KBM-7 (cell line): ENCODE results near the gene TPBGL.
A peak's percentile ranks its signal among the peaks of the same experiment; 100 is the strongest.
"Not testable (repeated sequence)": the region's sequence is repeated elsewhere in the genome, so short reads cannot be mapped to it uniquely, and the experiment has no call there.

Experiments used
- DNase-seq: peaks from one replicate; pipeline ENCODE4 v3.0.0-alpha.2; 2015
- in situ Hi-C: fragments of 300-500 bp; cut with MboI; formaldehyde crosslinking; loops from 2 replicates; pipeline ENCODE4 v1.14.3; 2020; ENCODE audit warnings: low sequenced_read_pairs, low pct_unique_long_range_greater_than_20kb, mixed read lengths

Gene TPBGL

GRCh38 chr11:75267171-75267970, 26.8 kb downstream of the TPBGL start:
- DNase-seq = no peak
- in situ Hi-C loops = no loop called here

- DNase-seq = no peak
- in situ Hi-C loops = no loop called here
These were observed 28.2 kb downstream of the TPBGL start for GRCh38 chr11:75268626-75269366.

GRCh38 chr11:75269367-75269660, 28.7 kb downstream of the TPBGL start:
- in situ Hi-C loops = no loop called here
- no peak for DNase-seq

- DNase-seq = no peak
- in situ Hi-C loops = loop anchor here (10.0 kb wide), 1 partner anchor 125 kb away; the partner anchor contains the start of gene RPS3
These were observed 29.3 kb downstream of the TPBGL start for GRCh38 chr11:75269896-75270295.

GRCh38 chr11:75270896-75271418, 30.4 kb downstream of the TPBGL start:
- no peak for DNase-seq
- in situ Hi-C loops = loop anchor here (10.0 kb wide), 1 partner anchor 124 kb away; the partner anchor contains the start of gene RPS3

GRCh38 chr11:75271730-75272129, 31.2 kb downstream of the TPBGL start:
- in situ Hi-C loops = loop anchor here (10.0 kb wide), 1 partner anchor 123 kb away; the partner anchor contains the start of gene RPS3
- DNase-seq = no peak

- DNase-seq = no peak
- in situ Hi-C loops = loop anchor here (10.0 kb wide), 1 partner anchor 122 kb away; the partner anchor contains the start of gene RPS3
These were observed 31.8 kb downstream of the TPBGL start for GRCh38 chr11:75272391-75272790.

GRCh38 chr11:75272821-75273301, 32.3 kb downstream of the TPBGL start:
- in situ Hi-C loops = loop anchor here (10.0 kb wide), 1 partner anchor 122 kb away; the partner anchor contains the start of gene RPS3
- no peak for DNase-seq

GRCh38 chr11:75273411-75274391, 33.1 kb downstream of the TPBGL start:
- no peak for DNase-seq
- in situ Hi-C loops = loop anchor here (10.0 kb wide), 1 partner anchor 121 kb away; the partner anchor contains the start of gene RPS3

GRCh38 chr11:75274716-75275115, 34.1 kb downstream of the TPBGL start:
- not testable (repeated sequence) for DNase-seq
- in situ Hi-C loops = loop anchor here (10.0 kb wide), 1 partner anchor 120 kb away; the partner anchor contains the start of gene RPS3

- in situ Hi-C loops = loop anchor here (10.0 kb wide), 1 partner anchor 119 kb away; the partner anchor contains the start of gene RPS3
- DNase-seq = peak; percentile 86
These were observed 35.0 kb downstream of the TPBGL start for GRCh38 chr11:75275581-75275980.

GRCh38 chr11:75276186-75276585, 35.6 kb downstream of the TPBGL start:
- DNase-seq = no peak
- in situ Hi-C loops = loop anchor here (10.0 kb wide), 1 partner anchor 119 kb away; the partner anchor contains the start of gene RPS3

GRCh38 chr11:75276686-75277085, 36.1 kb downstream of the TPBGL start:
- in situ Hi-C loops = loop anchor here (10.0 kb wide), 1 partner anchor 118 kb away; the partner anchor contains the start of gene RPS3
- no peak for DNase-seq

GRCh38 chr11:75277211-75277805, 36.7 kb downstream of the TPBGL start:
- in situ Hi-C loops = loop anchor here (10.0 kb wide), 1 partner anchor 117 kb away; the partner anchor contains the start of gene RPS3
- DNase-seq = no peak

- in situ Hi-C loops = loop anchor here (10.0 kb wide), 1 partner anchor 117 kb away; the partner anchor contains the start of gene RPS3
- DNase-seq = no peak
These were observed 37.6 kb downstream of the TPBGL start for GRCh38 chr11:75277991-75278790.

GRCh38 chr11:75279273-75279672, 38.7 kb downstream of the TPBGL start:
- DNase-seq = no peak
- in situ Hi-C loops = loop anchor here (10.0 kb wide), 1 partner anchor 116 kb away; the partner anchor contains the start of gene RPS3

GRCh38 chr11:75280227-75280701, 39.7 kb downstream of the TPBGL start:
- in situ Hi-C loops = no loop called here
- DNase-seq = peak; percentile 87
